ENCODE measurements around the gene TRIM77. TPM values are rescaled to one million over a fixed set of nuclear protein-coding genes. Genes with fewer than 3 reads are reported as not detected.
"Not testable (repeated sequence)": the region's sequence is repeated elsewhere in the genome, so short reads cannot be mapped to it uniquely, and the experiment has no call there.

TRIM77 gene
- total RNA-seq, 1 donor from 2014 or later, result not detected

- H3K4me3 ChIP-seq (ENCODE audit: insufficient read depth, low read depth, low read length), result no peak overlapping the region
- no peaks in the 10 kb centered on the region for H3K27me3 ChIP-seq (ENCODE audit: insufficient read depth, low read length)
- FAIRE-seq (no peak), DNase-seq (ENCODE audit: low read depth) (no peak)
- no peaks in the 10 kb centered on the region for H3K4me1 ChIP-seq (ENCODE audit: insufficient read depth, low read length)
- Mint-ChIP-seq H3K4me3 (ENCODE audit: unreplicated experiment) (no peak overlapping the region), H3K4me1 (ENCODE audit: low read depth, unreplicated experiment) (peaks cover 2% of the 10 kb centered on the region), H3K27ac (ENCODE audit: unreplicated experiment) (no peak overlapping the region), H3K36me3 (ENCODE audit: low read depth, unreplicated experiment) (no peaks in the 10 kb centered on the region), H3K27me3 (ENCODE audit: low read depth, unreplicated experiment) (no peaks in the 10 kb centered on the region), H3K9me3 (ENCODE audit: unreplicated experiment) (no peaks in the 10 kb centered on the region)
- no peaks in the 10 kb centered on the region for H3K36me3 ChIP-seq (ENCODE audit: insufficient read depth, low read length)
- no peaks in the 10 kb centered on the region for H3K9me3 ChIP-seq (ENCODE audit: insufficient read depth, low read depth, low read length)
- no peak overlapping the region for H2AFZ ChIP-seq (ENCODE audit: low read depth, low read length)
- no peak overlapping the region for H3K9ac ChIP-seq (ENCODE audit: low read length)
- no peak for TF ChIP-seq EZH2 (IDR thresholded peaks at IDR 0.05; ENCODE audit: insufficient read depth, low read length)
- TF ChIP-seq, protein P1, sequence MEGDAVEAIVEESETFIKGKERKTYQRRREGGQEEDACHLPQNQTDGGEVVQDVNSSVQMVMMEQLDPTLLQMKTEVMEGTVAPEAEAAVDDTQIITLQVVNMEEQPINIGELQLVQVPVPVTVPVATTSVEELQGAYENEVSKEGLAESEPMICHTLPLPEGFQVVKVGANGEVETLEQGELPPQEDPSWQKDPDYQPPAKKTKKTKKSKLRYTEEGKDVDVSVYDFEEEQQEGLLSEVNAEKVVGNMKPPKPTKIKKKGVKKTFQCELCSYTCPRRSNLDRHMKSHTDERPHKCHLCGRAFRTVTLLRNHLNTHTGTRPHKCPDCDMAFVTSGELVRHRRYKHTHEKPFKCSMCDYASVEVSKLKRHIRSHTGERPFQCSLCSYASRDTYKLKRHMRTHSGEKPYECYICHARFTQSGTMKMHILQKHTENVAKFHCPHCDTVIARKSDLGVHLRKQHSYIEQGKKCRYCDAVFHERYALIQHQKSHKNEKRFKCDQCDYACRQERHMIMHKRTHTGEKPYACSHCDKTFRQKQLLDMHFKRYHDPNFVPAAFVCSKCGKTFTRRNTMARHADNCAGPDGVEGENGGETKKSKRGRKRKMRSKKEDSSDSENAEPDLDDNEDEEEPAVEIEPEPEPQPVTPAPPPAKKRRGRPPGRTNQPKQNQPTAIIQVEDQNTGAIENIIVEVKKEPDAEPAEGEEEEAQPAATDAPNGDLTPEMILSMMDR (IDR thresholded peaks at IDR 0.05; ENCODE audit: insufficient read depth, low read depth, low read length), result no peak
- no peaks in the 10 kb centered on the region for H4K20me1 ChIP-seq (ENCODE audit: insufficient read depth, low read length)
- H3K27ac ChIP-seq (ENCODE audit: low read depth, low read length), result no peak overlapping the region
- no peak overlapping the region for H3K4me2 ChIP-seq (ENCODE audit: low read length)
- no peaks in the 10 kb centered on the region for H3K79me2 ChIP-seq (ENCODE audit: insufficient read depth, low read length)
These were observed 27.0 kb downstream of the TRIM77 start for GRCh38 chr11:89737116-89737515.

DNA sequence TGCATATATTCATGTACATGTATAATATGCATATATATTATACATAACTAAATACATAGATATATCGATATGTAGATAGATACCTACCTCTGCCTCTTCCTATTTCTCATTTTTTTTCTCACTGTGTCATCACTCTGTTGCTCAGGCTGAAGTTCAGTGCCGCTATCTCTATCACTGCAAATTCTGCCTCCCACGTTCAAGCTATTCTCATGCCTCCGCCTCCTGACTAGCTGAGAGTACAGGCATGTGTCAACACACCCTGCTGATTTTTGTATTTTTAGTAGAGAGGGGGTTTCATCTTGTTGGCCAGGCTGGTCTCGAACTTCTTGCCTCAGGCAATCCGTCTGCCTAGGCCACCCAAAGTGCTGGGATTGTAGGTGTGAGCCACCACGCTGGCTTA lies 31.3 kb downstream of the TRIM77 start:
- H3K27ac Mint-ChIP-seq (ENCODE audit: unreplicated experiment); H3K27me3 ChIP-seq (ENCODE audit: insufficient read depth, low read length); H3K36me3 ChIP-seq (ENCODE audit: insufficient read depth, low read length); H3K4me2 ChIP-seq (ENCODE audit: low read length); H3K4me3 ChIP-seq (ENCODE audit: insufficient read depth, low read depth, low read length); H3K9ac ChIP-seq (ENCODE audit: low read length); DNase-seq (ENCODE audit: low read depth); H3K36me3 Mint-ChIP-seq (ENCODE audit: low read depth, unreplicated experiment); H3K27me3 Mint-ChIP-seq (ENCODE audit: low read depth, unreplicated experiment); H3K4me1 ChIP-seq (ENCODE audit: insufficient read depth, low read length); H3K27ac ChIP-seq (ENCODE audit: low read depth, low read length); H4K20me1 ChIP-seq (ENCODE audit: insufficient read depth, low read length); H3K79me2 ChIP-seq (ENCODE audit: insufficient read depth, low read length); H3K4me3 Mint-ChIP-seq (ENCODE audit: unreplicated experiment); H3K4me1 Mint-ChIP-seq (ENCODE audit: low read depth, unreplicated experiment); FAIRE-seq; H3K9me3 Mint-ChIP-seq (ENCODE audit: unreplicated experiment); H2AFZ ChIP-seq (ENCODE audit: low read depth, low read length); H3K9me3 ChIP-seq (ENCODE audit: insufficient read depth, low read depth, low read length): not testable (repeated sequence)

- not testable (repeated sequence) for DNase-seq (ENCODE audit: low read depth); H3K27ac Mint-ChIP-seq (ENCODE audit: unreplicated experiment); H3K4me1 ChIP-seq (ENCODE audit: insufficient read depth, low read length); H3K36me3 ChIP-seq (ENCODE audit: insufficient read depth, low read length); H3K27me3 Mint-ChIP-seq (ENCODE audit: low read depth, unreplicated experiment); H3K9ac ChIP-seq (ENCODE audit: low read length); H3K4me2 ChIP-seq (ENCODE audit: low read length); H3K79me2 ChIP-seq (ENCODE audit: insufficient read depth, low read length); H3K9me3 Mint-ChIP-seq (ENCODE audit: unreplicated experiment); H3K4me1 Mint-ChIP-seq (ENCODE audit: low read depth, unreplicated experiment); H3K4me3 ChIP-seq (ENCODE audit: insufficient read depth, low read depth, low read length); H4K20me1 ChIP-seq (ENCODE audit: insufficient read depth, low read length); H2AFZ ChIP-seq (ENCODE audit: low read depth, low read length); H3K4me3 Mint-ChIP-seq (ENCODE audit: unreplicated experiment); H3K36me3 Mint-ChIP-seq (ENCODE audit: low read depth, unreplicated experiment); H3K9me3 ChIP-seq (ENCODE audit: insufficient read depth, low read depth, low read length); H3K27me3 ChIP-seq (ENCODE audit: insufficient read depth, low read length); H3K27ac ChIP-seq (ENCODE audit: low read depth, low read length); FAIRE-seq
These were observed 34.1 kb downstream of the TRIM77 start for GRCh38 chr11:89744158-89744557.

- H3K4me3 Mint-ChIP-seq (ENCODE audit: unreplicated experiment); DNase-seq (ENCODE audit: low read depth); H3K27me3 Mint-ChIP-seq (ENCODE audit: low read depth, unreplicated experiment); H3K36me3 ChIP-seq (ENCODE audit: insufficient read depth, low read length); H3K4me1 Mint-ChIP-seq (ENCODE audit: low read depth, unreplicated experiment); H3K9ac ChIP-seq (ENCODE audit: low read length); H3K4me3 ChIP-seq (ENCODE audit: insufficient read depth, low read depth, low read length); H2AFZ ChIP-seq (ENCODE audit: low read depth, low read length); H3K27me3 ChIP-seq (ENCODE audit: insufficient read depth, low read length); H3K4me1 ChIP-seq (ENCODE audit: insufficient read depth, low read length); H3K9me3 ChIP-seq (ENCODE audit: insufficient read depth, low read depth, low read length); H3K36me3 Mint-ChIP-seq (ENCODE audit: low read depth, unreplicated experiment); H3K4me2 ChIP-seq (ENCODE audit: low read length); H3K27ac ChIP-seq (ENCODE audit: low read depth, low read length); H3K79me2 ChIP-seq (ENCODE audit: insufficient read depth, low read length); H3K9me3 Mint-ChIP-seq (ENCODE audit: unreplicated experiment); H4K20me1 ChIP-seq (ENCODE audit: insufficient read depth, low read length); FAIRE-seq; H3K27ac Mint-ChIP-seq (ENCODE audit: unreplicated experiment): not testable (repeated sequence)
These were observed 40.7 kb downstream of the TRIM77 start for GRCh38 chr11:89750822-89751221.

Other genes starting within 250 kb of the TRIM77 start
- 36.5 and 49.2 TPM in 2 replicates for gene NOX4, start 218.9 kb upstream of the TRIM77 start, total RNA-seq
- 0.24 and 0.32 TPM in 2 replicates for gene TRIM49, start 98.3 kb downstream of the TRIM77 start, total RNA-seq
- 0.18 TPM in 1 of 2 replicates, not detected in the other for gene TRIM64B, start 168.2 kb downstream of the TRIM77 start, total RNA-seq
- gene TRIM49D1, start 211.9 kb downstream of the TRIM77 start, total RNA-seq, result 0.34 and 0.50 TPM in 2 replicates
- gene TRIM49D2, start 213.8 kb downstream of the TRIM77 start, total RNA-seq, result not detected in 2 replicates